ENCODE measurements around the gene ADH4. TPM values are rescaled to one million over a fixed set of nuclear protein-coding genes. Genes with fewer than 3 reads are reported as not detected.

Gene ADH4
- total RNA-seq, 2 experiments from 2014 or later, result not detected

DNA sequence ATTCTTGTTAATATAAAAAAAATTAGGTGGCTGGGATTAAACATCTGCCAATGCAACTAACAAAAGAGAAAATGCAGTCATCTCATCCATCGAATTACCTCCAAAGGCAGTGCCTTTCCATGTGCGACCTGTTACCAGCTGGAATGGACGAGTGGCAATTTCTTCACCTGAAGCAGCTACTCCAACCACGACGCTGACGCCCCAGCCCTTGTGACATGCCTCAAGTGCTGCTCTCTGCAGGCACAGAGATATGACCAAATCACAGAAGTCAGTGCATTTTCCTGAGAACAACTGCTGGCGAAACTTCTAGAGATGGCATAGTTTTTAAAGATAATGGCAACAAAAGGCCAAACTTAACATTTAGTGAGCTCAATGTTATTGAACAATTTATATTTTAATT is 69.3 kb downstream of the ADH4 start:
- Histone ChIP-seq H3K36me3 (ENCODE audit: insufficient read depth, low read length) (peaks cover 96% of the 10 kb centered on the region), H3K9me2 (ENCODE audit: insufficient read depth, low read length) (no peaks in the 10 kb centered on the region)
- POLR2A ChIA-PET, result interaction anchor here (0.6 to 1.5 kb wide), 3 partner anchors 10 to 538 kb away, joined by 3 read pairs; partner anchors contain the start of gene ADH5

More for the DNA sequence above, 69.3 kb downstream of the ADH4 start:
- H3K79me2 ChIP-seq (ENCODE audit: insufficient read depth, low read depth, low read length), result no peaks in the 10 kb centered on the region
- H3K4me1 ChIP-seq (ENCODE audit: insufficient read depth, low read length, poor library complexity, severe bottlenecking), result no peaks in the 10 kb centered on the region
- H3K27ac ChIP-seq (ENCODE audit: low read depth, low read length, poor library complexity, severe bottlenecking), result no peak overlapping the region
- no peak overlapping the region for H3K4me3 ChIP-seq (ENCODE audit: low read depth, low read length, poor library complexity, severe bottlenecking)
- no peak for DNase-seq (ENCODE audit: low spot score)
- H2AFZ ChIP-seq (ENCODE audit: low read length), result no peak overlapping the region
- intact Hi-C loops (cut with micrococcal nuclease; ENCODE audit: unreplicated experiment), result no loop called here
- BruUV-seq (replicated peaks), result no TSS peak
- H3K4me2 ChIP-seq (ENCODE audit: low read length), result no peak overlapping the region
- no peaks in the 10 kb centered on the region for H4K20me1 ChIP-seq (ENCODE audit: insufficient read depth, low read length)
- no peak for TF ChIP-seq EZH2phosphoT487 (IDR thresholded peaks at IDR 0.05; ENCODE audit: borderline replicate concordance, low read depth, low read length)
- TF ChIP-seq, protein P1, sequence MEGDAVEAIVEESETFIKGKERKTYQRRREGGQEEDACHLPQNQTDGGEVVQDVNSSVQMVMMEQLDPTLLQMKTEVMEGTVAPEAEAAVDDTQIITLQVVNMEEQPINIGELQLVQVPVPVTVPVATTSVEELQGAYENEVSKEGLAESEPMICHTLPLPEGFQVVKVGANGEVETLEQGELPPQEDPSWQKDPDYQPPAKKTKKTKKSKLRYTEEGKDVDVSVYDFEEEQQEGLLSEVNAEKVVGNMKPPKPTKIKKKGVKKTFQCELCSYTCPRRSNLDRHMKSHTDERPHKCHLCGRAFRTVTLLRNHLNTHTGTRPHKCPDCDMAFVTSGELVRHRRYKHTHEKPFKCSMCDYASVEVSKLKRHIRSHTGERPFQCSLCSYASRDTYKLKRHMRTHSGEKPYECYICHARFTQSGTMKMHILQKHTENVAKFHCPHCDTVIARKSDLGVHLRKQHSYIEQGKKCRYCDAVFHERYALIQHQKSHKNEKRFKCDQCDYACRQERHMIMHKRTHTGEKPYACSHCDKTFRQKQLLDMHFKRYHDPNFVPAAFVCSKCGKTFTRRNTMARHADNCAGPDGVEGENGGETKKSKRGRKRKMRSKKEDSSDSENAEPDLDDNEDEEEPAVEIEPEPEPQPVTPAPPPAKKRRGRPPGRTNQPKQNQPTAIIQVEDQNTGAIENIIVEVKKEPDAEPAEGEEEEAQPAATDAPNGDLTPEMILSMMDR (conservative IDR thresholded peaks at IDR 0.05; ENCODE audit: low read length), result no peak
- H3K9me3 ChIP-seq (ENCODE audit: low read length), result no peaks in the 10 kb centered on the region
- CTCF ChIA-PET (ENCODE audit: unreplicated experiment), result no interaction called here

Other genes starting within 250 kb of the ADH4 start
- gene EIF4E, start 215.2 kb downstream of the ADH4 start, total RNA-seq (2014; rRNA removed; shearing (Covaris generic)), result 136 and 152 TPM in 2 replicates
- 143 and 160 TPM in 2 replicates for gene EIF4E, start 215.2 kb downstream of the ADH4 start, total RNA-seq (2022)
- gene METAP1, start 148.6 kb downstream of the ADH4 start, total RNA-seq (2014; rRNA removed; shearing (Covaris generic)), result 42.6 and 46.8 TPM in 2 replicates
- 52.8 and 53.6 TPM in 2 replicates for gene METAP1, start 148.6 kb downstream of the ADH4 start, total RNA-seq (2022)
- gene ADH5, start 55.5 kb downstream of the ADH4 start, total RNA-seq (2014; rRNA removed; shearing (Covaris generic)), result 50.0 and 62.6 TPM in 2 replicates
- 84.5 and 88.6 TPM in 2 replicates for gene ADH5, start 55.5 kb downstream of the ADH4 start, total RNA-seq (2022)
- not detected in 2 replicates for gene ADH6, start 74.9 kb upstream of the ADH4 start, total RNA-seq (2014; rRNA removed; shearing (Covaris generic))
- gene ADH6, start 74.9 kb upstream of the ADH4 start, total RNA-seq (2022), result not detected in 2 replicates
- not detected in 2 replicates for gene ADH1A, start 146.7 kb upstream of the ADH4 start, total RNA-seq (2014; rRNA removed; shearing (Covaris generic))
- not detected in 2 replicates for gene ADH1A, start 146.7 kb upstream of the ADH4 start, total RNA-seq (2022)
- gene ADH1B, start 177.1 kb upstream of the ADH4 start, total RNA-seq (2014; rRNA removed; shearing (Covaris generic)), result not detected in 2 replicates
- gene ADH1B, start 177.1 kb upstream of the ADH4 start, total RNA-seq (2022), result not detected in 2 replicates
- not detected in 2 replicates for gene ADH1C, start 208.4 kb upstream of the ADH4 start, total RNA-seq (2014; rRNA removed; shearing (Covaris generic))
- gene ADH1C, start 208.4 kb upstream of the ADH4 start, total RNA-seq (2022), result not detected in 2 replicates